ENCODE measurements around the gene TULP3.
A peak's percentile ranks its signal among the peaks of the same experiment; 100 is the strongest.

Gene TULP3

GRCh38 chr12:2853626-2854025 is 37.1 kb upstream of the TULP3 start:
- peak; percentile 82 for DNase-seq (ENCODE audit: low read depth)
- no peak overlapping the region for H3K4me3 ChIP-seq (replicated peaks; ENCODE audit: low read depth, low read length)
- peak; percentile 95 for TF ChIP-seq CTCF (IDR thresholded peaks at IDR 0.05; ENCODE audit: low read length, missing control alignments)

- H3K4me3 ChIP-seq (replicated peaks; ENCODE audit: low read depth, low read length): no peak overlapping the region
- TF ChIP-seq CTCF (IDR thresholded peaks at IDR 0.05; ENCODE audit: low read length, missing control alignments): no peak
Observed at GRCh38 chr12:2854669-2855453, 35.8 kb upstream of the TULP3 start.

GRCh38 chr12:2855546-2855945 is 35.1 kb upstream of the TULP3 start:
- no peak for TF ChIP-seq CTCF (IDR thresholded peaks at IDR 0.05; ENCODE audit: low read length, missing control alignments)
- DNase-seq (ENCODE audit: low read depth): no peak
- no peak overlapping the region for H3K4me3 ChIP-seq (replicated peaks; ENCODE audit: low read depth, low read length)

More at GRCh38 chr12:2854669-2855453, 35.8 kb upstream of the TULP3 start:
- DNase-seq (ENCODE audit: low read depth): no peak

- no peak for DNase-seq (ENCODE audit: low read depth)
- TF ChIP-seq CTCF (IDR thresholded peaks at IDR 0.05; ENCODE audit: low read length, missing control alignments): no peak
Observed at GRCh38 chr12:2856051-2856450, 34.6 kb upstream of the TULP3 start.

GRCh38 chr12:2857021-2857431 is 33.7 kb upstream of the TULP3 start, which contains the start of gene TEX52:
Gene TEX52, minus strand, starts transcription at chr12:2857039. Its CDS starts 13 bp downstream, at chr12:2857026.
- no peak for DNase-seq (ENCODE audit: low read depth)
- H3K4me3 ChIP-seq (replicated peaks; ENCODE audit: low read depth, low read length): no peak within 1 kb of the TSS
- TF ChIP-seq CTCF (IDR thresholded peaks at IDR 0.05; ENCODE audit: low read length, missing control alignments): no peak

More at GRCh38 chr12:2856051-2856450, 34.6 kb upstream of the TULP3 start:
- no peak overlapping the region for H3K4me3 ChIP-seq (replicated peaks; ENCODE audit: low read depth, low read length)

- no peak for DNase-seq (ENCODE audit: low read depth)
- no peak overlapping the region for H3K4me3 ChIP-seq (replicated peaks; ENCODE audit: low read depth, low read length)
- TF ChIP-seq CTCF (IDR thresholded peaks at IDR 0.05; ENCODE audit: low read length, missing control alignments): no peak
Observed at GRCh38 chr12:2857576-2857975, 33.1 kb upstream of the TULP3 start.

GRCh38 chr12:2858334-2858733 is 32.4 kb upstream of the TULP3 start:
- H3K4me3 ChIP-seq (replicated peaks; ENCODE audit: low read depth, low read length): no peak overlapping the region
- TF ChIP-seq CTCF (IDR thresholded peaks at IDR 0.05; ENCODE audit: low read length, missing control alignments): no peak
- no peak for DNase-seq (ENCODE audit: low read depth)
